Activated CD4-positive, CD25-positive, alpha-beta regulatory T cell treated with anti-CD3 and anti-CD28 coated beads, Interleukin-2, amount 50 U/mL, for 72 hours (primary cell): ENCODE data around the gene CDS2.

Source experiments
- DNase-seq: peaks from one replicate; pipeline ENCODE4 v3.0.0; 2021

The CDS2 gene

DNA sequence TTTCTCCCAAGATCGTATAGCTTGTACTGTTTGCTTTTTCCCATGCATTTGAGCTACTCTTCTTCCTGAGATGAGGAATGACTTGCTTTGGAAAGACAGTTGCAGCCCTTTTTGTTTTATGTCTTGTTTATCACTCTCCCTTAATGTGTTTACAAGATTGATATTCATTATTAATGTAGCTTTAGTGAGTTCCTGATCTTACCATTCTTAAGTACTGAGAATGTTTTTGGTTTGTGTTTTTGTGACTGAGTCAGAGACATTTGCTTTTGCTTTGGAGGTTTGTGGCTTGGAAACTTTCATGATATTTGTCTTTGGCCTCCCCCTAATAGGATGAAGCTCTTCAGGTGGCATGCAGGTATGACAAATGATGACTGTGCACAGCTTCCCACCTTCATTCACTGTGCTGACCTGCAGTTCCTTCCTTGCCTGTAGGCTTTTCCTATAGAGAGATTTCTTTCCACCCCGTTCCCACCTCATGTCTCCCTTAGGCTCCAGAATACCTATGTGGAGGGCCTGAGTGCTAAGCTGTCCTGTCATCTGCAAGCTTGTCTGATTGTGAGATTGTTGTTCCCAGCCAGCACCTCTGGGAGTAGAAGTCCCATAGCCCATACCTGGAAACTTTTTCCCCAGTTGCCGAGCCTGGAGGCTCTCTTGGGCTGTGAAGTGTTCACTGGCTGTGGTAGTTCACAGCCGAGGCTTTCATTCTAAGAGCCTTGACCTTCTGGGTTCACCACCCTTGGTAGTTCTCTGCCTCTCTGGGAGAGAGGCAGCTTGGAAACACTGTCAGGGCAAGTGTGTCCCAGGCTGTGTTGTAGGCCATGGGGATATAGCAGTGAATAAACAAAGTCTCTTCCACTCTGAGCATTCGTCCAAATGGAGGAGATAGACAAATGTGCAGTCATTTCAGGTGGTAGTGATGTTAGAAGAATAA, 27.1 kb downstream of the CDS2 start:
- DNase-seq = no peak

DNA sequence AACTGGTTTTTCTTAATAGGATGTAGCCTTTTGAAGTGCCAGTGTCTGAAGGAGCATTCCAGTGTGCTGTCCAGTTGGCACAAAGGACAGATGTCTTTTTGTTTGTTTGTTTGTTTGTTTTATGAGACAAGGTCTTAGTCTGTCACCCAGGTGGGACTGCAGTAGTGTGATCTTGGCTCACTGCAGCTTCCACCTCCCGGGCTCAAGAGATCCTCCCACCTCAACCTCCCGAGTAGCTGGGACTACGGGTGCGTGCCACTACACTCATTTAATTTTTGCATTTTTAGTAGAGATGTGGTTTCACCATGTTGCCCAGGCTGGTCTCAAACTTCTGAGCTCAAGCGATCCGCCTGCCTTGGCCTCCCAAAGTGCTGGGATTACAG, 27.7 kb downstream of the CDS2 start:
- no peak for DNase-seq

DNA sequence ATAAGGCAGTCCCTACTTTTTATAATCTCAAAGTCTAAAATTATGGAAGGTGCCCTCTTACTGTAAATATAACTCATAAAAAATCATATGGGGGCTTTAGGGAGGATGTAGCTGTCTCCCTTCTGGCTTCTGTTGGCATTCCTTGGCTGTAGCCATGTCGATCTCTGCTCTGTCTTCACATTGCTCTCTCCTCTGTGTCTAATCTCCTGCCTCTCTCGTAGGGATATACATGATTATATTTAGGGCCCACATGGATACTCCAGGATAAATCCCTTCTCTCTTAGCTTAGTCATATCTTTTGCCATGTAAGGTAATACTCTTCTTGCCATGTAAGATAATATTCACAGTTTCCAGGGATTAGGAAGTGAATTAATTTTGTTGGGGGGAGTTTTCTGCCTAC, 28.6 kb downstream of the CDS2 start:
- no peak for DNase-seq

DNA sequence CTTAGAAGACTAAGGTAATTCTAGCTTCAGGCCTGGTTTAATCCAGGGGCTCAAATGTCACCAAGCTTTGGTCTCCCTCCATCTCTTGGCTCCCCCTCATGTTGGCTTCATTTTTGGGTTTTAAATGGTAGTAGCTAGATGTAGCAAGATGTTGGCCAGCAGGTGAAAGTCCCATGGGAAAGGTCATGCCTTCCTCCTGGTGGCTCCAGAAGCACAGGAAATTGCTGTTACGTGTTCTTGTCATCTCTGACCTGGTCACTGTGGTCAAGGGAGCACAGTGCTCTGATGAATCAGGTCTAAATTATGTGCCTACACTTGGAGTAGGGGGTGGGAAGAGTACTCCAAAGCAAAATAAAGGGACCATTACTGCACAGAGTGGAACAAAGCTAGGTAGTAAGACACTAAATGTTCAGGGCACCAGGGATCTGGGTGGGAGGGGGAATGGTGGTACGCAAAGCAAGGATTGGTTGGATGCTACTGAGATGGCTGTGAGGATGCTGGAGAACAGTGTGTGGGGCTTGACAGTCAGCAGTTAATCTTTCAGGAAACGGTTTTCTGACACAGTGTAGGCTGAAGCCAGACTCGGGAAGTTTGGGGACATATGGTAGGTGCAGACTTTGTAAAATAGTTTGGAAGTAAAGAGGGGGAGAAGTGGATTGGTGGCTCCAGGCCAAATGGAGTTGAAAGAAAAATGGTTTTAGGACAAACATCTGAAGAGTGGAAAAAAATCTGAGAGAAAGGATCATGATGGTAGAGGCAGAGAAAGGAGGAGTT, 30.1 kb downstream of the CDS2 start:
- DNase-seq = no peak

DNA sequence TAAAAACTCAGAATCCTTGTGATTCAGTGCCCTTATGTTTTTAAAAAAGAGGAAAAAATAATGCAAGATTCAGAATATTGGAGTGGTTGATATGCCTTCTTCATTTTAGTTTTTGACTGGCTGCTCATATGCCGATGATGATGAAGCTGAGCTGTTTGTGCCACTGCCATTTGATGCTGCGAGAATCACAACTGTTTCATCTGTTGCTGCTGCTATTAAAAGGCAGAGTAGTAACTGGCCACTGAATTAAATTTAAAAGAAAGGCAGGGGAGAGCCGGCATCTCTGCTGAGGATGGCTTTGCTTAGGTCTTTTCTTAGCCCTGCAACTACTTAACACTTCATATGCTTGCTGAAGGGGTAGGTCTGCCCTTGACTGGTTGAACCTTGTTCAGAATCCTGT, 33.1 kb downstream of the CDS2 start:
- DNase-seq = no peak

DNA sequence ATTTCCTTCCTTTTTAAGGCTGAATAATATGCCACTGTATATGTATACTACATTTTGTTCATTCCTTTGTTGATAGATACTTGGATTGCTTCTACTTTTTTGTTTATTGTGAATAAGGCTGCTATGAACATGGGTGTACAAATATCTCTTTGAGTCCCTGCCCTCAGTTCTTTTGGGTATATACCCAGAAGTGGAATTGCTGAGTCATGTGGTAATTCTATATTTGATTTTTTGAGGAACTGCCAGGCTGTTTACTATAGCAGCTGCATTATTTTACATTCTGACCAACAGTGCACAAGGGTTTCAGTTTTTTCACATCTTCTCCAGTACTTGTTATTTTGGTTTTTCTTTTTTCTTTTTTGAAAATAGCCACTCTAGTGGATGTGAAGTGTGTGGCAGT, 34.1 kb downstream of the CDS2 start:
- DNase-seq = no peak

DNA sequence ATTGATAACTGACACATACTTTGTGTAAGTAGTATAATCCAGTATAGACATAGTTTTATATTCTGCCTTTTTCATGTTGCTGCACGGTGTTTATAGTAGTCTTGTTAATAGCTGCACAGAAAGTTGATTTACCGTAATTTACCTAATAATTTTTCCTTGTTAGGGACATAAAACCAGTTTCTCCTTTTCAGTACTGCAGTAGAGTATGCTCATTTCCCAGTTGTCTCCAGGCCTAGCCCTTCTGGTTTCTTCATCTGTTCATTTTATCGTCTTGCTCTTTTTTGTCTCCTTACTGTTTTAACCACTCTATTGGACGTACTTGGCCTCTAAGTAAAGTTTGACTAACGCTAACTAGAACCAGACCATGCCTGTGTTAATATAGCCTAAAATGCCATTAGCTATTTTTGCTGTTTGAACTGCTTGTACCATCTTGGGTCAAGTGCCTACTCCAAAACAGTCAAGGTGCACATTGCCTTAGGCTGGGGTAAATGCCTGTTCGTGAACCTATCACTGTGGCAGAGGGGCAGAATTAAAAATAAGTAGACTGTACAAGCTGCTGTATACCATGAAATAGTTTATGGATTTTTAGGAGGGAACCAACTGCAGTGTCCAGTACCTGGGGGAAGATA, 34.8 kb downstream of the CDS2 start:
- no peak for DNase-seq

DNA sequence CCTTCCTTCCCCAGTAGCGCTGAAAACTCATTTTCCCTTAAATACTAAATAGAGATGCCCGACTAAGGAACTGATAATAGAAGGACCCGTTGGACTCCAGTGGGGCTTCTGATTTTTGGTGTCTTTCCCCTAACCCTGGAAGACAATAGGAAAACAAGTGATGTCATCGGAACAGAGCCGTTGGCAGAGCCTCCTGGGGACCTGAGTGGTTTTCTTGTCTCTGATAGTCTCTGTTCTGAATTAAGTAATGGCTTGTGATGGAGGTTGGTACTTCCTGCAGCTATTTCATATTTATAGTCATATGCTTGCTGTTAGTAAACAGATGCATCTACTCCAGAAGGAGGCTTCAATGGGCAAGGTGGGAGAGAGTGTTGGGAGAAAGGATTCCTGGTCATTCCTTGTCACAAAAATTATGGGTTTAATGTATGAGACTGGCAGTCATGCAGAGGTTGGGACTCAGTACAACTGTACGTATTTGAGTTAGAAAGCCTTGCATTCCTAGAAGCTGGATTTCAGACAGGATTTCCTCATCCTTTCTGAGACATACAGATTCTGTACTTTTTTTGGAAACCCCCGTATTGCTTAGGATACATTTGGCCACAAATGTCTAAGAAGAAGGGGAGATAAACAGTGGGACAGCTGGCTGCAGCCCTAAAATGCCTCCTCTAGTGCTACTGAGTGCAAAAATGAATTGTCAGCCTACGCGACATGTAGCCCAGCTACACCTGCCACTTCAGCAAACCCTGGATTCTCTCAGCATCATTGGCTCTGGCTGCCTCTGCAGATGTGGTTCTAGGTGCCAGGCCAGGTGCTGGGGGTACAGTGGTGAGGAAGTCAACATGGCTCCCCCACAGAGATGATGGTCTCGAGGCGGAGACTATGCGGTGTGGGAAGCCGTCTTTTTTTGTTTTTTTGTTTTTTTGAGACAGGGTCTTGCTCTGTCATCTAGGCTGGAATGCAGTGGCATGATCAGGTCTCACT, 38.1 kb downstream of the CDS2 start:
- DNase-seq = no peak

DNA sequence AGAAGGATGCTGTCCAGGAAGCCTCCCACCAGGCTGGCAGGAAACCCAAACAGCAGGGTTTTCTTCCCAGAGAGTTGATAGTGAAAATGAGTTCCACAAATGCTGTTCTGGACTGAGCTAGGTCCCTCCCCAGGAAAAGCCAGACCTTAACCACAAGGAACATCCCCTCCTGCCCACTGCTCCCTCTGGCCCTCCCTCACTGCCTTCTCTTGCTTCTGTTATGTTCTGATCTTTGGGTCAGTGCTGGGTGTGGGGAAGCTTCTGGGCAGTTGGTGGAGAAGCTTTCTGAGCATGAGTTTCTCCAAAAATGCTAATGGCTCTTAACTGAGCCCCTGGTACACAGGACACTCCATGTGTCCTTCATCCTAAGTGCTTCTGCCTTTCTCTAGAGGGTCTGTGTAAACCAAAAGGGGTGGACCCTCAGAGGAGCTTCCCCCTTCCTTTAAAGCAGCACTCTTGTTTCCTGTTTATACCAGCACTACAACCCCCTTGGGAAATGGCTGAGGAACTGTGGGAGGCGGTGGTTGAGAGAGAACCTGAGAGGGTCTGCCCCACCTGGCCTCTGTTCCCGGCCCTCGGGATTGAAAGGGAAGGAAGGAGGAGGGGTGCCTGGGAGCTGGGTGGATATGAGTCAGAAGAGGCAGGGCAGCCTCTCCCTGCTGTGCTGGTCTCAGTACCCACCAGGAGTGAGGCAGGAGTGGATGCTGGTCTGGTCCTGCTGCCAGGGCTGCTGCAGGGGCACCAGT, 42.0 kb downstream of the CDS2 start:
- no peak for DNase-seq

DNA sequence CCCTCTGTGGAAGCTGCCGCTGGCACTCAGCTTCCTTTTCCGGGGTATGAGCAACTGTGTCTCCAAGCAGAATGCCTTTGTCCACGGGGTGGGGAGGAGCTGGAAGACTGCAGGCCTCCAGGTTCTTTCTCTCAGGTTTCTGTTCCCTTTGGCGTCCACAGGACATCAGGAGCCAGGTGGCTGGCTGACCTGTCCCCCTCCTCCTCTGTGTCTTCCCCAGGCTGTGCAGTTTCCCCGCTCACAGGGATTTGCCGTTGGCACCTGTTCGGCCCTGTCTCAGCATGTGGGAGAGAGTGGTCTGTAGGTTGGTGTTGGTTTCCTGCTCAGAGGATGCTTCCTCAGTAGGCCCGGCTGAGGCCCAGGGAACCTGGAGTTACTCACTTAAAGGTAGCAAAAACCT, 43.5 kb downstream of the CDS2 start:
- no peak for DNase-seq

DNA sequence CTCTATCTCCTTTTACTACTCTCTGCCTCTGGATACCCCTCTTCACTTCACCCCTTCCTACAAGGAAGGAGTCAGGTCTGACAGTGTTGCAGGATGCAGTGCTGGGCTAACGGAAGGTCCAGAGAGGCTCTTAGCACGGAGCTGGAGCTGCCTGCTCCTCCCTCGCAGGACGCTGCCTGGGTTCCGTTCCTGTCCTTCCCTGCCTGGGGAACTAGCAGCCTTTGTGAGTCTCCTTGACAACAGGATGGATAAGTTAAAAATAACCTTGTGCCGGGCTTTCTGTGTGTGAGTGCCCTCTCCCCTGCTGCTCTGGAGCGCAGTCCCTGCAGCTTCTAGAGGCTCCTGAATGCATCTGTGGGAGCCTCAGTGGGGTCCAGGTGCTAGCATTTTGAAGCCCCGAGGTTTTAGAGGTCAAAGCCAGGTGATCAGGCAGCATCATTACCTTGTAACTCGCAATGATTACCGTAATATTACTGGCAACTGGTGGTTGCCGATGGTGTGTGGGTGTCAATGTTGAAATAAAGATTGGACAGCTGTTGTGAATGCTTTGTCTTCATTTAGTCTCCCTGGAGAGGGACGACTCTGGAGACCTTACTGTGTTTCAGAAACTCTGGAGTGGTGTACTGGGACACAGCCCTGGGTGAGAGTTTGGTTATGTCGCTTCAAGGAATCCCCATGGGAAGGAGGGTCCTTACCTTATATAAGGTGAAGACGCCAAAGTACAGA, 44.4 kb downstream of the CDS2 start:
- no peak for DNase-seq

DNA sequence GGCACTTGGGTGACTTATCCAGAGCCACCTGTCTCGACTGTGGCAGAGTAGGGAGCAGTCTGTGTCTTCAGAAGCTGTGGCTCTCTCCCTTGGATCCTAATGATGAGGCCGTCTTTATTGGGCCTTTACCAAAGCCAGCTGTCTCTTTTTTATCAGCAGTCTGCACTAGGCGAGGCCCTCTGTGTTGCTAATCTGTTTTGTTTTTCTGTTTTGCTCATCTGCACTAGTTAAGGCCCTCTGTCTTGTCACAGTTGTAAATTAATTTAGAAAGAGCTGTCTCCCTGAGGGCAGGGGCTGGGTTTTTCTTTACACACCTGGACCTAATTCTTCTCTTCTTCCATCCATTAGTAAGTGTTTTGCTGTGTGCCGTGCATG, 45.0 kb downstream of the CDS2 start:
- DNase-seq = no peak

DNA sequence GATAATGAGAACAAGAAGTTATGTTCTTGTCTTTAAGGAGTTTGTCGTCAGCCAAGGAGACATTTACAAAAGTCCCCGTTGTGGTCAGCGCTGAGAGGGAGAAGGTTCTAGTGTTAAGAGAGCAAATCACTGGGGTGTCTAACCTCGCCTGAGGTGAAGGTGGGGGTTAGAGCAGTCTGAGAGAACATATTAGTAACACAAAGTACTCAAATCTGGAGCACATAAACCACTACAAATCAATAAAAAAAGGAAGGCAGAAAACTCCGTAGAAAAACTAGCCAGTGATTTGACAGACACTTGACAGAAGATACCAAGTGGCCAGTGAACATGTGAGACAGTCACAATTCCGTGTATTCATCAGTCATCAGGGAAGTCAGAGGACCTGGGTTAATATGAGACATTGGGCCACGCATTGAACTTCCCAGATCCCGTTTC, 45.4 kb downstream of the CDS2 start:
- no peak for DNase-seq

DNA sequence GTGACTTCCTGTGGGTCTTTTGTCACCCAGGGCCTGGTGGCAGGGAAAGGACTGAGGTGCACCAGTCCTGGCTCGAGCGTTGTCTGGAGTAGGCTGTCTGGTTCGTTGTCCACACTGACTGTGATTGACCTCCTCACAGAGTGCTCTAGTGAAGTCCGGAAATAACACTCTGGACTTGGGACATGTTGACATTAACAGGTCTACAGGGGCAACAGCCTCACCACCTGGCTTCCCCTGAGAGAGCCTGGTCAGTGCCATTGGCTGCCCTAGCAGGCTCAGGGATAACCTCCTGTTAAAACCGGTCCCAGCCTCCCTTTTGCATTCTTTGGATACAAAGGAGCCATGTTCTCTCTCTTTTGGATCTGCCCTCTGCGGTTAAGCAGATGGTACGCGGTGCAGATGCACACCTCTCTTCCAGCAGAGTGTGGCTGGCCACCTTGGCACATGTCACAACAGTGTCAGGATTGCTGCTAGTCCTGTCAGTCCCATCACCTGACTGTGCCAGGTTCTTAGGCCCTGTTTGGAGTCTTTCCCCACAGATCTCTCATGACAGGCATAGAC, 46.2 kb downstream of the CDS2 start:
- DNase-seq = no peak

DNA sequence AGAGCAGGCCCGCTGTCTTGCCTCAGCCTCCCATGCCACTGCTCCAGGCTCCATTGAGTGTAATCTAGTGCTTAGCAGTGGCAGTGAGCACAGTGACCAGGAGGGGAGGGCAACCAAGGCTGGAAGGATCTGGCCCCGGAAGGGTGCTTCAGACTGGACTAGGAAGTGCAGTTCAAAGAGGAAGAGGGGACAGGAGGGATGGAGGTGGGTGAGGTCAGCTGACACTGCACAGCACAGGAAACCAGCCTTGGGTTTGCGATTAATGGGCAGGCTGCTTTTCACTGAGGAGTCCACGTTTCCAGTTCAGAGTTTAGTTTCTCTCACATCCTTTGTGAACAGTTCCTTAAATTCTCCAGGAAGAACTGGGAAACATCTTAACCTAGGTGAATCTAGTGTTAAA, 46.9 kb downstream of the CDS2 start:
- DNase-seq = no peak

DNA sequence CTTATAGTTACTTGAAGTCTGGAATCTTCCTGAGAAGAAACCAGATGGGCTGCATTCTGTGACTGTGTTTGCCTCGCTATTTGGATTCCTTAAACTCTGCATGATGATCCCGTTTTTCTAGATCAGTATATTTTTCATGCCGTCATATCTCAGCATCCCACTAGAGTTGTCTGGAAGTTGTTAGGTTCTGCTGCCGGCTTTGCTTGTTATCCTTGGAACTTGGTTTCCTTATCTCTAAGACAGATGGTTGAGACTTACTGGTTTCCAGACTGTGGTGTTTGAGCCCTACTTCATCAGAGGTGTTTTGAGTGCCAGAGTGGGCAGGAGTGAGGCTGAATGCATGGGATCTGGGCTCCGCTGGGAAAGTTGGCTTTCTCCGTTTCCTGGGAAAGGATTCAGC, 50.3 kb downstream of the CDS2 start:
- no peak for DNase-seq

DNA sequence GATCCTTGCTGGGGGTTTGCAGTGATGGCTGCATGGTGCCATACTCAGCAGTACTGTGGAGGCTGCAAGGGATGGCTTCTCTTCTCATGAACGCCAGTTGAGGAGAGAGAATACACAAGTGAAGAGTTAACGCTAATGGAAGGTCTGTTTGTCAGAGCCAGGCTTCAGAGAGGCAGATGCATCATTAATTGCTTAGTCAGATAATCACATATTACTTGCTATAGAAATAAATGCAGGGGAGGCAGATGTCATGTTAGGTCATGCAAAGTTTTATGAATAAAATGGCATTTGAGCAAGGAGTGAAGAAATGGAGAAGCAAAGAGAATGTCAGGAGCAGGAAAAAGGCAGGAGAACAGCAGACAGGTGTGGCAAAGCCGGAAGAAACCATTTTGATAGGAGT, 51.2 kb downstream of the CDS2 start:
- DNase-seq = no peak

DNA sequence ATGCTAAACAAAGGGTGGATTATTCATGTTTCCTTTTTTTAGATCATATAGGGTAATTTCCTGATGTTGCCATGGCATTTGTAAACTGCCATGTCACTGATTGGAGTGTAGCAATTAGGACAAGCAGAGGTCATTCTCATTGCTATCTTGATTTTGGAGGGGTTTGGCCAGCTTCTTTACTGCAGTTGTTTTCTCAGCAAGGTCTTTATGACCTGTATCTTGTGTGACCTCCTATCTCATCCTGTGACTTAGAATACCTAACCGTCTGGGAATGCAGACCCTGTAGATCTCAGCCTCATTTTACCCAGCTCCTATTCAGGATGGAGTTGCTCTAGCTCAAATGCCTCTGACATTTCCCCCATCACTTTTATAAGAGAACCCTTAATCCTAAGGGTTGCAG, 53.6 kb downstream of the CDS2 start:
- no peak for DNase-seq

DNA sequence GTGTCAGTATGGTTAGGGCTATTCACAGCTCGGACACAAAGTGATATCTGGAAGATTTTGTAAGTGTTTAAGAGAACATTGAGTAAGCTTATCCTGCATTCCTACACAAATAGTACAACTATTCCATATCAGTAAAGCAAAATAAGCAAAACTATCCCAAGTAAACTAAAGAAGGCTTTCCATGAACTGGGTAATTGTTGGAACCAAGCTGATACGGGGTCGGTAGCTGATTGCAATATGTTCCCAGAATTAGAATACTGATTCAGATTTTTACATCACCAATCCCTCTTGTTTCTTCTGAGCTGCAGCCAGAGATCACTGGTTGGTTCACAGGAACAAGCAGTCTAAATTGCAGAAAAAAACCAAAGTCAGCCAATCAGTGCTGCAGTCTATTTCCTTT, 54.1 kb downstream of the CDS2 start:
- no peak for DNase-seq

DNA sequence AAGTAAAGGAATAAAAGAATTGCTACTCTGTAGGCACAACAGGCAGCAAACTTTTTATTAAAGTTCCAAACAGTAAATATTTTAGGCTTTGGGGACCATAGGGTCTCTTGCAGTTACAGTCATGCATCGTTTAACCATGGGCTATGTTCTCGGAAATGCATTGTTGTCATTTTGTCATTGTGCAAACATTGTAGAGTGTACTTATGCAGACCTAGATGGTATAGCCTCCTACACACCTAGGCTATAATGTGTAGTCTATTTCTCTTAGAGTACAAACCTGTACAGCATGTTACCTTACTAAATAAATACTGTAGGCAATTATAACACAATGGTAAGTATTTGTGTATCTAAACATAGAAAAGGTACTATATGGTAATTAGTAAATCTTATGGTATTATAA, 54.7 kb downstream of the CDS2 start:
- no peak for DNase-seq

DNA sequence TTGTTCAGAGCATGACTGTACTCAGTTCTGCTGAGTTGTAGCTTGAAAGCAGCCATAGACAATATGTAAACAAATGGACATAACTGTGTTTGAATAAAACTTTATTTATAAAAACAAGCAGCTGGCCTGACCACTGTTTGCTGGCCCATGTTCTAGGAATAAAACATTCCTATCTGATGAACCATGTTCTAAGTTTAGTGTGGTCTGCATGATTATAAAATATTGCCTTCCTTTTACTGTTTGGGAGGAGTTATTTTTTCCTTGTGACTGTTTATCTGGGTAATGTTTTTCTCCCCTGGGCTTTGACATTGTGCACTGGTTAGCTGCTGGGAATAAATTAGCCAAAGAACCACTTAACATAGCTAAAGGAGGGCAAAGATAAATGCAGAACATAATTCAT, 55.1 kb downstream of the CDS2 start:
- no peak for DNase-seq
